ENCODE data around the gene MTAP. TPM values are rescaled to one million over a fixed set of nuclear protein-coding genes. Genes with fewer than 3 reads are reported as not detected.

MTAP gene
- total RNA-seq, 2 experiments from 2014 or later, result 17.2 to 17.8 TPM

GRCh38 chr9:21841133-21841532 is 38.7 kb downstream of the MTAP start:
- H3K27ac ChIP-seq (ENCODE audit: low read depth in 1 of 2, low read length in 2 of 2), result no peak overlapping the region
- peaks cover 8% of the 10 kb centered on the region for H3K9me3 Mint-ChIP-seq
- H3K36me3 Mint-ChIP-seq (ENCODE audit: low read depth), result peaks cover 97% of the 10 kb centered on the region
- POLR2A ChIA-PET, result no interaction called here
- TF ChIP-seq, protein P1, sequence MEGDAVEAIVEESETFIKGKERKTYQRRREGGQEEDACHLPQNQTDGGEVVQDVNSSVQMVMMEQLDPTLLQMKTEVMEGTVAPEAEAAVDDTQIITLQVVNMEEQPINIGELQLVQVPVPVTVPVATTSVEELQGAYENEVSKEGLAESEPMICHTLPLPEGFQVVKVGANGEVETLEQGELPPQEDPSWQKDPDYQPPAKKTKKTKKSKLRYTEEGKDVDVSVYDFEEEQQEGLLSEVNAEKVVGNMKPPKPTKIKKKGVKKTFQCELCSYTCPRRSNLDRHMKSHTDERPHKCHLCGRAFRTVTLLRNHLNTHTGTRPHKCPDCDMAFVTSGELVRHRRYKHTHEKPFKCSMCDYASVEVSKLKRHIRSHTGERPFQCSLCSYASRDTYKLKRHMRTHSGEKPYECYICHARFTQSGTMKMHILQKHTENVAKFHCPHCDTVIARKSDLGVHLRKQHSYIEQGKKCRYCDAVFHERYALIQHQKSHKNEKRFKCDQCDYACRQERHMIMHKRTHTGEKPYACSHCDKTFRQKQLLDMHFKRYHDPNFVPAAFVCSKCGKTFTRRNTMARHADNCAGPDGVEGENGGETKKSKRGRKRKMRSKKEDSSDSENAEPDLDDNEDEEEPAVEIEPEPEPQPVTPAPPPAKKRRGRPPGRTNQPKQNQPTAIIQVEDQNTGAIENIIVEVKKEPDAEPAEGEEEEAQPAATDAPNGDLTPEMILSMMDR (IDR thresholded peaks at IDR 0.05), result no peak
- peaks cover 1% of the 10 kb centered on the region for H3K4me1 Mint-ChIP-seq (ENCODE audit: low read depth)
- DNase-seq (no peak), ATAC-seq (ENCODE audit: poor library complexity) (no peak)
- intact Hi-C loops (cut with DNase I, micrococcal nuclease), result no loop called here
- peaks cover 0 to 6% of the 10 kb centered on the region in 2 experiments for H3K9me3 ChIP-seq (ENCODE audit: control insufficient read depth in 1 of 2, insufficient read depth in 1 of 2, low read length in 2 of 2)
- H3K36me3 ChIP-seq (ENCODE audit: insufficient read depth, low read length), result peaks cover 54% of the 10 kb centered on the region
- no peaks in the 10 kb centered on the region for H3K4me1 ChIP-seq (ENCODE audit: insufficient read depth, low read length)
- CTCF ChIA-PET, result no interaction called here
- H3K27me3 Mint-ChIP-seq, result no peaks in the 10 kb centered on the region
- H3K4me3 ChIP-seq (ENCODE audit: low read length), result no peak overlapping the region
- H3K27me3 ChIP-seq (ENCODE audit: control insufficient read depth in 1 of 2, insufficient read depth in 2 of 2, low read length in 2 of 2), result no peaks in the 10 kb centered on the region
- no peak overlapping the region for H3K27ac Mint-ChIP-seq
- H3K4me3 Mint-ChIP-seq, result no peak overlapping the region

DNA sequence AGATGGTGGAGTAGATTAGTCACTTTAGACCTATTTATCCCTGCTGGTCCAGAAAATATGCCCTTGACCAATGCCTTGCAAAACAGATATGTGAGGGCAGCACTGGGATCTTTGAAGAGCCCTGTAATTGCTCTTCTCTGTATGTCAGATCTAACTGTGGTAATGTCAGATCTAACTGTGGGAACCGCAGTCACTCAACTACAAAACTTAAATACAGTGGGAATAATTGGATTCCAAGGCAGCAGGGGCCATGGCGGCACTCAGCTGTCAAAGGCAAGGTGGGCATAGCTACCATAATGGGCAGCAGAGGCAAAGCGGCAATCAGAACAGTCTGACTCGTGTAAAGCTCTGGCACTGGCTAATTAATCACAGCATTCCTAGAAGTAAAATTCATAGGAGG is 46.2 kb downstream of the MTAP start:
- Mint-ChIP-seq H3K4me1 (ENCODE audit: low read depth) (peaks cover 13% of the 10 kb centered on the region), H3K27ac (no peak overlapping the region), H3K9me3 (peaks cover 16% of the 10 kb centered on the region), H3K27me3 (no peaks in the 10 kb centered on the region), H3K36me3 (ENCODE audit: low read depth) (peaks cover 98% of the 10 kb centered on the region), H3K4me3 (no peak overlapping the region)
- Histone ChIP-seq H3K27me3 (ENCODE audit: control insufficient read depth in 1 of 2, insufficient read depth in 2 of 2, low read length in 2 of 2) (no peaks in the 10 kb centered on the region), H3K9me3 (ENCODE audit: control insufficient read depth in 1 of 2, insufficient read depth in 1 of 2, low read length in 2 of 2) (peaks cover 8 to 13% of the 10 kb centered on the region in 2 experiments), H3K4me3 (ENCODE audit: low read length) (no peak overlapping the region), H3K36me3 (ENCODE audit: insufficient read depth, low read length) (no peaks in the 10 kb centered on the region), H3K27ac (ENCODE audit: low read depth in 1 of 2, low read length in 2 of 2) (no peak overlapping the region), H3K4me1 (ENCODE audit: insufficient read depth, low read length) (peaks cover 5% of the 10 kb centered on the region)
- POLR2A ChIA-PET, result no interaction called here
- CTCF ChIA-PET, result no interaction called here
- no peak for DNase-seq
- no peak for ATAC-seq (ENCODE audit: poor library complexity)
- intact Hi-C loops (cut with DNase I, micrococcal nuclease), result no loop called here
- TF ChIP-seq, protein P1 (IDR thresholded peaks at IDR 0.05), result no peak

DNA sequence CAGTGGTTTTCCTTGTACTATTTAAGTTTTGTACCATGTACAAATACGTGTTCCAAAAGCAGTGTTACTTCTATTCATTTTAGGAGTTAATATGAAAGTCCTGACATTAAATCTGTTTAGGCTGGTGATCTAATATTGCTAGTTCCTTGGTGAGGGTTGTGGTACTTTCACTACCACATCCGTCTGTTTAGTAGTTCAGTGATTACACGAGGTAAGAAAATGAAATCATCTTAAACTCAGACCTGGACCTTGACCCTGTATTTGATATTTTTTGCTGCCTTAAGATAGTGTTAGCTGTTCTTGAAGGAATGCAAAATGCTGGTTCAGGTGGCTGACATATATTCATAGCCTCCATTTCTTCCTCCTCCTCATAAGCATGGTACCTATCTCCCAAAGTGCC is 50.3 kb downstream of the MTAP start:
- Histone ChIP-seq H3K27me3 (ENCODE audit: control insufficient read depth in 1 of 2, insufficient read depth in 2 of 2, low read length in 2 of 2) (no peaks in the 10 kb centered on the region), H3K27ac (ENCODE audit: low read depth in 1 of 2, low read length in 2 of 2) (no peak overlapping the region), H3K4me3 (ENCODE audit: low read length) (no peak overlapping the region), H3K36me3 (ENCODE audit: insufficient read depth, low read length) (peaks cover 25% of the 10 kb centered on the region), H3K4me1 (ENCODE audit: insufficient read depth, low read length) (peaks cover 5% of the 10 kb centered on the region), H3K9me3 (ENCODE audit: control insufficient read depth in 1 of 2, insufficient read depth in 1 of 2, low read length in 2 of 2) (peaks cover 4 to 8% of the 10 kb centered on the region in 2 experiments)
- no peak for ATAC-seq (ENCODE audit: poor library complexity)
- H3K27ac Mint-ChIP-seq, result peak overlapping the region; percentile 29
- ChIA-PET CTCF (no interaction called here), POLR2A (no interaction called here)
- DNase-seq, result peak in 1 of 14 experiments; percentile 31
- TF ChIP-seq, protein P1 (IDR thresholded peaks at IDR 0.05), result no peak
- H3K4me3 Mint-ChIP-seq, result no peak overlapping the region
- peaks cover 3% of the 10 kb centered on the region for H3K9me3 Mint-ChIP-seq
- H3K36me3 Mint-ChIP-seq (ENCODE audit: low read depth), result peaks cover 98% of the 10 kb centered on the region
- no peaks in the 10 kb centered on the region for H3K27me3 Mint-ChIP-seq
- intact Hi-C loops (cut with DNase I, micrococcal nuclease), result no loop called here
- peaks cover 29% of the 10 kb centered on the region for H3K4me1 Mint-ChIP-seq (ENCODE audit: low read depth)
